Psoas muscle (tissue), 8 donors: ENCODE data around the gene RNF150. TPM values are rescaled to one million over a fixed set of nuclear protein-coding genes. Genes with fewer than 3 reads are reported as not detected.

ENCODE experiments used
- ATAC-seq, 4 donors: fragments of 200-7000 bp; cut with Tn5 transposase; one replicate each; pipeline ENCODE4 v1.9.1; 2020; ENCODE audit warnings: moderate library complexity in 3 of 4, mild to moderate bottlenecking in 2 of 4
- DNase-seq, 2 donors: peaks; one replicate each; pipeline ENCODE4 v3.0.0-alpha.2; 2020
- H3K27ac ChIP-seq: fragments of 200-600 bp; one replicate; pipeline ENCODE4 v1.8.0; 2022
- H3K27me3 ChIP-seq, 3 donors: fragments of 200-600 bp in 1 of 3; one replicate each; pipeline versions ENCODE4 v1.6.1 to v1.8.0; 2013 to 2022; ENCODE audit warnings: low read length in 2 of 3, mild to moderate bottlenecking in 2 of 3, moderate library complexity in 1 of 3; ENCODE audit not compliant: insufficient read depth in 3 of 3
- H3K36me3 ChIP-seq, 2 donors: fragments of 200-600 bp in 1 of 2; one replicate each; pipeline versions ENCODE4 v1.6.1 to v1.8.0; 2013 to 2022; ENCODE audit warnings: low read depth in 1 of 2, mild to moderate bottlenecking in 1 of 2, moderate library complexity in 1 of 2; ENCODE audit not compliant: insufficient read depth in 1 of 2
- H3K4me1 ChIP-seq: fragments of 200-600 bp; one replicate; pipeline ENCODE4 v1.8.0; 2022
- H3K4me3 ChIP-seq: fragments of 200-600 bp; one replicate; pipeline ENCODE4 v1.8.0; 2022; ENCODE audit warnings: mild to moderate bottlenecking
- H3K9me3 ChIP-seq: fragments of 200-600 bp; one replicate; pipeline ENCODE4 v1.8.0; 2022
- WGBS, 3 donors: extraction: QIAGEN DNeasy Blood & Tissue Kit; methylation state at CpG; one replicate each; pipeline versions ENCODE4 v1.1.6 to v1.1.7; 2013; 5-methylcytosine and 5-hydroxymethylcytosine counted together
- intact Hi-C, 2 donors: fragments of 100-400 bp; cut with DNase I; formaldehyde crosslinking; loops; one replicate each; pipeline versions ENCODE4 v1.11.0 to v1.14.2; 2022
- polyA plus RNA-seq, 3 donors: library from polyadenylated mRNA; stranded (reverse); fragments of 200-250 nt; gene quantifications; one replicate each; pipeline ENCODE4 v1.2.3, GENCODE V29; 2013
- total RNA-seq, 4 donors: library from RNA; stranded (reverse); fragmentation: NEBNext Ultra II Directional in 2 of 4; extraction: Animal tissue kit (Norgen Biotek cat#: 25700) in 2 of 4; gene quantifications; one replicate each; pipeline versions ENCODE4 v1.2.1 to v1.2.4, GENCODE V29; 2021 to 2023
- TF ChIP-seq, protein P1 (sequence below): fragments of 200-600 bp; IDR thresholded peaks from one replicate; pipeline ENCODE4 v1.8.0; 2022; ENCODE audit warnings: antibody characterized with exemption
- donor health status: healthy with polysubstance abuse.
- donor health status: DM: no; HTN: no; CAD: no; lungs with moderate emphysema.
- donor health status: Bipolar disorder and iron deficiency.
- donor health status: healthy.
- donor health status: DM: yes; HTN: yes; CAD: no.
- donor health status: DM: no; HTN: no; CAD: no.
- donor health status: DM: no; HTN: no; CAD: no.
- donor health status: DM: yes; HTN: yes; CAD: no.

The RNF150 gene
- total and polyA plus RNA-seq, 7 donors, result 0.78 to 12.6 (median 3.2) TPM

DNA sequence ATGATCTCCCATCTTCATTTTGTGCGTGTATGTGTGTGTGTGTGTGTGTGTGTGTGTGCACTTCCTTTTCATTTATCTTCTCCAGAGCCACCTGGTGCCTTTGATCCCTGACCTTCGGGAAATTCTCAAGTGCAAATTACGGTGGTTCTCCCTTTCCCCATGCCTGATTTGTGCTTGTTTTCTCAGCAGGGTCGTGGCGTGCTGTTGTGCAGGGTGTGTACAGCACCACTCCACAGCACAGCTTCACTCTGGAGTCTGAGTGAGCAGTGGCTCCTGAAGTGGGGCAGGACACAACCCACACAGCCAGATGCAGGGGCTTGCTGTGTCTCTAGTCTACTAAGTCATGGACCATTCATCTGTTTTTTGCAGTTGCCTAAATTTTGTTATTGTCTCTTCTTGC lies 262.8 kb downstream of the RNF150 start:
- Histone ChIP-seq H3K27ac (no peak overlapping the region), H3K36me3 (peaks cover 0 to 6% of the 10 kb centered on the region in 2 donors), H3K4me3 (no peak overlapping the region), H3K9me3 (no peaks in the 10 kb centered on the region), H3K27me3 (no peaks in the 10 kb centered on the region), H3K4me1 (peaks cover 4% of the 10 kb centered on the region)
- no peak for ATAC-seq
- intact Hi-C loops, result no loop called here
- DNase-seq, result no peak
- TF ChIP-seq, protein P1, sequence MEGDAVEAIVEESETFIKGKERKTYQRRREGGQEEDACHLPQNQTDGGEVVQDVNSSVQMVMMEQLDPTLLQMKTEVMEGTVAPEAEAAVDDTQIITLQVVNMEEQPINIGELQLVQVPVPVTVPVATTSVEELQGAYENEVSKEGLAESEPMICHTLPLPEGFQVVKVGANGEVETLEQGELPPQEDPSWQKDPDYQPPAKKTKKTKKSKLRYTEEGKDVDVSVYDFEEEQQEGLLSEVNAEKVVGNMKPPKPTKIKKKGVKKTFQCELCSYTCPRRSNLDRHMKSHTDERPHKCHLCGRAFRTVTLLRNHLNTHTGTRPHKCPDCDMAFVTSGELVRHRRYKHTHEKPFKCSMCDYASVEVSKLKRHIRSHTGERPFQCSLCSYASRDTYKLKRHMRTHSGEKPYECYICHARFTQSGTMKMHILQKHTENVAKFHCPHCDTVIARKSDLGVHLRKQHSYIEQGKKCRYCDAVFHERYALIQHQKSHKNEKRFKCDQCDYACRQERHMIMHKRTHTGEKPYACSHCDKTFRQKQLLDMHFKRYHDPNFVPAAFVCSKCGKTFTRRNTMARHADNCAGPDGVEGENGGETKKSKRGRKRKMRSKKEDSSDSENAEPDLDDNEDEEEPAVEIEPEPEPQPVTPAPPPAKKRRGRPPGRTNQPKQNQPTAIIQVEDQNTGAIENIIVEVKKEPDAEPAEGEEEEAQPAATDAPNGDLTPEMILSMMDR, result no peak
- WGBS, 3 donors, result 61 to 79% (median 71%) methylated on average over 5 of the region's 5 CpGs

DNA sequence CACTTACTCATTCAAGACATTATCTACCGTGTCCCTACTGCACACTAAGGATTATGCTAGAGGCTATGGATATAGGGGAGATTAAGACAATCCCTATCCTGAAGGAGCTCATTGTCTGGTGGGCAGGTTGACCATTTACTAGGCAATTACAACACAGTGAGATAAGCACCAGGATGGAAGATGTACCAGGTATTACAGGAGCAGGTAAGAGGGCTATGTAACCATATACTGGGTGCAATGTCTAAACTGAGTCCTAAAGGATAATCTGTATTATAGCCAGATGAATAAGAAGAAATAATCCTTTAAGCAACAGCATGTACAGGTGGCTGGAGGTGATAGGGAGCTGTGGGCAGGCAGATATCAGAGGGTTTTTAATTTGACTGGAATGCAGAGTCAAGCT lies 263.8 kb downstream of the RNF150 start:
- 97% methylated on average over 1 of the region's 1 CpG for WGBS, 3 donors
- Histone ChIP-seq H3K9me3 (no peaks in the 10 kb centered on the region), H3K4me1 (peaks cover 4% of the 10 kb centered on the region), H3K36me3 (peaks cover 0 to 6% of the 10 kb centered on the region in 2 donors), H3K4me3 (no peak overlapping the region), H3K27me3 (no peaks in the 10 kb centered on the region), H3K27ac (no peak overlapping the region)
- intact Hi-C loops, result no loop called here
- TF ChIP-seq, protein P1, result no peak
- ATAC-seq (no peak), DNase-seq (no peak)

DNA sequence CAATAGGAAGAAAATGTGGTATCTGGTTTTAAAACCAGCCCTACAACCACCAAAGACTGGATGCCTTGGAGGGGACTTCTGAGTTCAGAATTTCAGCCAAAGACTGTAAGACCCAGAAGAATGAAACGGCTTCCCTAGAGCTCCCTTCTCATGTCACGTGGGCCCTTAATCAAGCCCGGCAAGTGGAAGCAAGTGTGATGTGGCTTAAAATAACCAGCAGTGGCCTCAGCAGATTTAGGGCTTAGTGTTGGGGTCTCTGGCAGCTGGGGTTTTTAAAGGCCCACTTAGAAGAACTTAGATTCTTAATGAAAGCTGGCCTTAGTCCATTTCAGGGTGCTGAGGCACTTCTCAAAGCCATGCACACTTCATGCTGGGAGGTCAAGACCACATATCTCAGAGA lies 265.9 kb downstream of the RNF150 start:
- H3K36me3 ChIP-seq, result peaks cover 0 to 6% of the 10 kb centered on the region in 2 donors
- 47 to 79% (median 52%) methylated on average over 3 of the region's 3 CpGs for WGBS, 3 donors
- H3K27me3 ChIP-seq, result no peaks in the 10 kb centered on the region
- ATAC-seq (no peak), DNase-seq (no peak)
- no peak overlapping the region for H3K27ac ChIP-seq
- TF ChIP-seq, protein P1, result no peak
- no peak overlapping the region for H3K4me3 ChIP-seq
- intact Hi-C loops, result no loop called here
- H3K9me3 ChIP-seq, result no peaks in the 10 kb centered on the region
- peaks cover 4% of the 10 kb centered on the region for H3K4me1 ChIP-seq

DNA sequence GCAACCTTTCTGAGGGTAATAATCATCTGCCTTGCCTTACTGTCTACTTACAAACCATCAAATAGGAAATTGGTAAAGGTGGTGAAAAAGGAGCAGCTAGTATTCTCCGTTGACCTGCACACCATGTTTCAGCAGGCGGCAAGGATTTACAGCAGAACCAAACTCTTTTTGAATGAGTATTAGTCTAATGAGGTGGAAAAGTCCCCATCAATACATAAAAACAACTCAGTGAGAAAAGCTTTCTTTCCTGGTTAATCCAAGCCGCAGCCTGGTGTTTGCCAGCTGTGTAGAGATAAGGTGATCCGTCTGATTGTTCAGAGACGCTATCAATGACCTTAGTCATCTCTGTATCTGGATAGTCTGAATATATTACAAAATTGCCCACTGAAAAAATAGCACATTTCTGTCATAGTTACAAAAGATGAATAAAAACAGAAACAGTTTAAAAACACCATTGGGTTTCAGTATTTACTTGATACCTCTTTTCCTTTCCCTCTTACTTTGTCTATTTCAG lies 266.7 kb downstream of the RNF150 start:
- Histone ChIP-seq H3K4me1 (peaks cover 6% of the 10 kb centered on the region), H3K27me3 (no peaks in the 10 kb centered on the region), H3K9me3 (no peaks in the 10 kb centered on the region), H3K27ac (no peak overlapping the region), H3K4me3 (no peak overlapping the region), H3K36me3 (peaks cover 0 to 6% of the 10 kb centered on the region in 2 donors)
- intact Hi-C loops, result no loop called here
- TF ChIP-seq, protein P1, result no peak
- DNase-seq, result no peak
- WGBS, 3 donors, result 87 to 94% (median 91%) methylated on average over 5 of the region's 5 CpGs
- ATAC-seq, result no peak
